ENCODE data around the gene MIEF1.

MIEF1 gene

DNA sequence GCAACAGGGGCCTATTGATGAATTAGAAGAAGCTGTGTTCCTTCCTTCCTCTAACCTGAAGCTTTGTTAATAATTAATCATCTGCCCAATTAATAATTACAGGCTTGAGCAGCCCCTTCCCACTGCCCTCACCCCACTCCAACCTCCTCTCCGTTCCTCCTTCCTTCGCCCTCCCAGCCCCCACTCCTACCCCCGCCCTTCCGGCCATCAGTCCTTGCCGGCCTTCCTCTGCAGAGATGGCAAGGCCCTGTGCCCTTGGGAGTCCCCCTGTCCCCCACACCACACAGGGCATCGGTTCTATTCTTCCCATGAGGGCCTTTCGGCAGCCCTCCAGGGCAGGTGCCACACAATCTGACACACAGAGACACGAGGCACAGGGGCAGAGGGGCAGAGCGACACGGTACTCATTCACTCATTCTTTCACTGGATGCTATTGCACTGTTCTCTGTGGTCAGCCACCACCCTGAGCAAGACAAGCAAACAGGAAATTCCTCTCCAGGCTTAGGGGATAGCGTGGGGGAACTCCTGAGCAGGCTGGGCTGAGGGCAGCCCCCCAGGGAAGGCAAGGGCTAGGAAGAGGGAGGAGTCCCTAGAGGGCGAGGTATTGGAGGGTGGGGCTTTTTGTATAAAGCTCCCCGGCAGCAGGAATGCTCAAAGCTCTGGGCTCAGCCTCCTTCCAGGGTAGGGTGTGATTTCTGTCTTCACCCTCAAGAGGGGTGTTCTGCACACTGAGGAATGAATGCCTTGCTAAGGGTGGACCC lies 30.5 kb upstream of the MIEF1 start:
- no peak for DNase-seq

DNA sequence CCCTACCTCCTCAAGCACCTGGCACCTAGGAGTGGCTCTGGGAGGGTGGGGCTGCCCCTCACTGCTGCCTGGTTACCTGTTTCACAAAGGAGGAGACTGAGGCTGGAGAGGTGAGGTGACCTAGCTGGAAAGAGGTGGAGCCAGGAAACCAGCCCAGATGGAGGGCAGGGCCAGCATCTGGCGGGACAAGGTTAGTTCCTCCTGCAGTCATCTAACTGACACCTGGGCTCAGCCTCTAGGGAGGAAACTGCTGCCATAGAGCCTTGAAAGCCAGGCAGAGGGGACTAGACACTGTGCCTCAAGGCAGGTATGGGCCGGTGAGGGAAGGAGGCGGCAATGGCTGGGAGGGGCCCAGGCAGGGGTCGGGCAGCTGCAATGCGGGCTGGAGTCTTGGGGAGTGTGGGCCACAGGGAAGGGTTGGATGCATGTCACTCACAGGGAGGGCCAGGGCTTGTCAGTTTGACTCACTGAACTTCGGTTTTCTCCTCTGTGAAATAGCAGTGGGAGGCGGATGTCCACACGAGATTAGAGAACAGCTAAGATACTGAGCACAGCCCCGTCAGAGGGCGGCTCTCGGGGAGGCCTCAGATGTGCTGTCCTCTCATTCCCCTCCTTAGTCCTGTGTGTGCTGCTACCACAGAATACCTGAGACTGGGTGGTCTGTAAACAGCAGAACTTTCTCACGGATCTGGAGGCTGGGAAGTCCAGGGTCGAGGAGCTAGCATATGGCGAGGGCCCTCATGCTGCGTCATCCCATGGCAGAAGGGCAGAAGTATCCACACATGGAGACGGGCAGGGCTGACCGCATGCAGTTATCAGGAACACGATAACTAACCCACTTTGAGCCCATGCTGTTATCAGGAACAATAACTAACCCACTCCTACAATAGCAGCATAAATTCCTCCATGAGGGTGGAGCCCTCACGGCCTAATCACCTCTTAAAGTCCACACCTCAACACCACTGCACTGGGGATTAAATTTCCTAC lies 29.2 kb upstream of the MIEF1 start:
- no peak for DNase-seq

DNA sequence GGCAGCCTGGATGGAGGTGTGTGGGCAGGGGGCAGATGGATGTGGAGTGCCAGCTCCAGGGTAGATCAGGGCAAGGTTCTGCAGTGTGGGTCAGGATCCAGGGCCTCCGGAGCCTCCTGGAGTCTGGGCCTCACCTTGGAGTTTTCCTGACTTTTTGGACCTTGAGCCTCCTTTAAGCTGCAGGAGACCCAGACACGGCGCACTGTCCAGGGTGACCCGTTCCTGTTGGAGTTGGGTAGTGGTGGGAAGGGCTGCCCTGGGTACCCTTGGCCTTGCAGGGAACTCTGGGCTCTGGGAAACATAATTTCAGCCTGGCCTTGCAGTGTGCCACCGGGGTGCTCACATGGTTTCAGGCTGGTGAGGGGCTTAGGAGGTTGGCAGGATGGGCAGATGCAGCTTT lies 28.2 kb upstream of the MIEF1 start:
- no peak for DNase-seq

DNA sequence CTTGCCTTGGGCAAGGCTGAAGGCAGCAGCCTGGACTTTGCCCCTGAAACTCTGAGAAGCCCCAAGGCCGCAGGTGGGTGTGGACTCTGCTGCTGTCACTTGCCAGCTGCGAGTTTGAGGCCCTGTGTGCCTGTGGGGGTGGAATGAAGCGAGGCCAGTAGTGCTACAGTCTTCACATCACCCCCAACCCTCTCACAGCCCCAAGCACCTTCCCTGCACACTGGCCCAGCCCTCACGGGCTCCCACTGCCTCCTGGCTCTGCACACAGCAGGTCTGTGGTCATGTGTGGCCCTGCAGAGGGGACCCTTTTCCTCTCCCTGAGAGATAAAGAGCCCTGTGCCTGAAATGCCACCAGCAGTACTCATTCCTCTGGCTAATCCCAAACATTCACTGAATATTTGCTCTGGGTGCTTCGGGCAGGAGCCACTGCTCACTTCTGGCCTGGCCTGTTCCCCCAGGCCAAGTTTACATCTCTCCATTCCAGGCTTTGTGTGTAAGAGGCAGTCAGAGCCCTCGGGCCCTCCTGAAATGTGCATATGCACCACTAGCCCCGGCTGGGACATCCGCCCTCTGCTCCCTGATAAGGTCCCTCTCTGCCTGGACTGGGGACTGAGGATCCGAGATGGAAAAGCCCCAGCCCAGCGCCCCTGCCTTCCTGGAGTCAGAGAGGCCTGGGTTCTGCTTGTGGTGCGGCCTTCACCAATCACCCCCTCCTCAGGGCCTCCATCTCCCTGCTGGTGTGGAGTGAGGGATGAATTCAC lies 27.6 kb upstream of the MIEF1 start:
- no peak for DNase-seq

DNA sequence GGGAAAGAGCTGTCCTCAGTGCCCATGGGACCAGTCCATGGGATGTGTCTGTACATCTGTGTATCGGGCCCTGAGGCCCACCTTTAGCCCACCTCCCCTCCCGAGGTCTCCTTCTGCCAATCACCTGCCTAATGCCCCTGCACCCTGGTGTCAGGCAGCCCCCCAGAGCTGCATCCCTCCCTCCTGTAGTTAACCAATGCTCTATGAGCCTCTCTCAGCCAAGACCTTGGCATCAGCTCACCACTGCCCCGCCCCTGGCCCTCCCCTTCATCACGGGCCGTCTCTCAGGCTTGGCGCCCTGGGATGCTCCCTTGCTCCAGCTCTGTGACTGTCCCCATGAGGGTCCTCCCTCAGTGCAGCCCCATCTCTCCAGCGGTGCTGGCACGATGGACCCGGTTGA lies 26.8 kb upstream of the MIEF1 start:
- no peak for DNase-seq

DNA sequence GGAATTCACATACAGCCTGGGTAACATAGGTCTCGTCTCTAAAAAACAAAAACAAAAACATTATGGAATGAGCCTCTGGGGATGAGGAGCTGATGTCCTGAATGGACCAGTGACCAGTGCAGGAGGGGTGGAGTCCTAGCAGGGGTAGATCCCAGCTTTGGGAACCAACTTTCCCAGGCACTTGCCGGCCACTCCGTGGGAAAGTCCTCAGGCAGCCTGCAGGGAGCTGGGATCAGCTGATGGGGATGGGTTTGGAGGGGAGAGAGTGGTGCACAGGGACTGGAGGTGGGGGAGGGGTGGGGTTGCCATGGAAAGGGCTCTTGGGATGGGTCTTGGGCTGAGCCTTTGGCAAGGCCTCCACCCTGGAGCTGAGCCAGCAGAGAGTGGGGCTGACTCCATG lies 26.2 kb upstream of the MIEF1 start:
- no peak for DNase-seq

DNA sequence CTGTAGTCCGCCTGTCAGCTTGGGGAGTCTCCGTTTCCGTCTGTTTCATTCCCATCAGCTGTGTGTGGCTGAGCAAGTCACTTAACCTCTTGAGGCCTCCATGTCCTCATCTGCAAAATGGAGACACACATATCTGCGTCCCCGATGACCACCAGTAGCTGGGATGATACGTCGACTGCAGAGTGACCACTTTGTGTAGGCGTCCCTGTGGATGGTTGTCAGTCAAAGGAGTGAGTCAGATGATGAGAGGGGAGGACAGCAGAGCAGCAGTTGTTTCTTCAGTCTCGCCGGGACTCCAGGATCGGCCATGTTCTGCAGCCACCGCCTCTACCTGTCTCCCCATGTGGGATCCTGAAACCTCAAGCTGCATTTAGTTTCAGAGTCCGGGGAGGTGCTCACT lies 25.4 kb upstream of the MIEF1 start:
- no peak for DNase-seq

DNA sequence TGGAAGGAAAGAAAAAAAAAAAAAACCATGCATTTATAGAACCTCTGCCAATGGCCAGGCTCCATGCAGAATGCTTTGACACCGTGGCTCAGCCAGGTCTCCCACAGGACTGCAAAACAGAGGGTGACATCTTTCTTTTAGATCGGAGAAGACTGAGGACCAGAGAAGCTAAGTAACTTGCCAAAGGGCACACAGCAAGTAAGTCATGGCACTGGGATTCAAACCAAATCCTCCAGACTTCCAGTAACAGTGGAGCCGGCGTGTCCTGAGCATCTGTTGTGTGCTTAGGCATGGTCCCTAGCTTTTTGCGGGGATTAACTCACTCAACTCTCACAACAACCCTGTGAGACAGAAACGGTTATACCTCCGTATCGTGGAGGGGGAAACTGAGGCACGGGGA lies 24.5 kb upstream of the MIEF1 start:
- no peak for DNase-seq

DNA sequence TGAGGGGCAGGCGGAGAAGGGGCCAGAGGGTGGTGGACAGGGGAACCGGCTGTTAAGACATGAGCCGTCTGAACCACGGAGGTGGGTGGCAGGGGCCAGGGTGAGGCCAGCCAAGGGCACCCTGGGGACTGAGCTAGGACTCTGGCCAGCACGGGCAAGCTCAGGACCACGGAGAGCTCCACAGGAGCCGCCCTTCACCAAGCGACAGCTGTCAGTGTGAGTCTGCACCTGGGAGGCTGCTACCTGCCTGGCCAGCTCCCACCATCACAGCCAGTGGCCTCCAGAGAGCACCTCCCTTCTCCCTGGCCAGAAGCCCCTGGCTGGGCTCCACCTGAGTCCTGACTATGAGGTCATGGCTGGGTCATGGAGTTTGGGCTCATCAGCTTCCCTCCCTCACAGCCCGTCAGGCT lies 23.6 kb upstream of the MIEF1 start:
- no peak for DNase-seq

DNA sequence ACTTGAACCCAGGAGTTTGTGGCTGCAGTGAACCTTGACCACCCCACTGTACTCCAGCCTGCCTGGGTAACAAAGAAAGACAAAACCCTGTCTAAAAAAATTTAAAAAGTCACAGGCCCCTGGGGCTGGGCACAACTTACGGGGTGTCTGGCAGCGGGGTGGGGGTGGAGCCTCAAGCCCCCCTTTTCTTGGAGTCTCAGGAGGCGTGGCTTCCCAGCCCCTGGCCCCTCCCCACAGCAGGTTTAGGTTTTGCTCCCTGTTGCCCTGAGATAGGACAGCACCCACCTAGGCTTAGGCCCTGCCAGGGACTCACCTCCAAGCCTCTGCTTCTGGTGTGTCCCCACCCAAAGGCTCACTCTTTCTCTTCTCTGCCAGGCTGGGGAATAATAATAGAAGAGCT lies 22.8 kb upstream of the MIEF1 start:
- DNase-seq: no peak

DNA sequence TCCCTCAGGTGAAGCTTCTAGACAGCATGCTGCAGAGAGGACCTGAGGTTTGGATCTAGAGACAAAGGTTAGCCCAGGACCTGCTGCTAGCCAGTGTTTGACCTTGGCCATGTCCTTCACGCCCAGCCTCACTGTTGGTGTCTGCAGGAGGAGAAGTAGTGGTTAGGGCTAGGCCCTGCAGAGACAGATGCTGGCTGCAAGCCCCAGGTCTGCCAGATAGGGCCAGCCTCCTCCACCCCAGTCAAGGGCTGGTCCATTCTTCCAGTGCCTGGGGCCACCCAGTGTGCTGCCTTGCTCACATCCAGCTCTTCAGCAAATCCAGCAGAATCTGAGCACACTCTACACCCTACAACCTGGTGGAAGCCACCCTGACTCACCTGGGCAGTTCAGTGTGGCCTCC lies 21.5 kb upstream of the MIEF1 start:
- no peak for DNase-seq

DNA sequence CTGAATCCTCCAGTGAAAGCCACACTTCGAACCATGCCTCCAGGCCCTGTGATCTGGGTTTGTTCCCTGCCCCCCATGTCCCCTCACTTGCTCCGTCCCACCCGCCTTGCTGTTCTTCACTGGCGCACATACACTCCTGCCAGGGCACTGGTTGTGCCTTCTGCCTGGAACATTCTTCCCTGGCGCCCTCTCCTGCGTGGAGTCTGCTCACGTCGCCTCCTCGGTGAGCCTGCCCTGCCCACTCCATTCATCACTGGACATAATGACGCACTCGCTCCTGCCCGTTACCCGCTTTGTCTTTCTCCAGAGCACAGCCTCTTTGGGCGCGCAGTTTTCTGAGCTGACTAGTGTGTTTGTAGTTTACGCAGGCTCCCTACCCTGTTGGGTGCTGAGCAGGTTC lies 21.0 kb upstream of the MIEF1 start:
- no peak for DNase-seq

DNA sequence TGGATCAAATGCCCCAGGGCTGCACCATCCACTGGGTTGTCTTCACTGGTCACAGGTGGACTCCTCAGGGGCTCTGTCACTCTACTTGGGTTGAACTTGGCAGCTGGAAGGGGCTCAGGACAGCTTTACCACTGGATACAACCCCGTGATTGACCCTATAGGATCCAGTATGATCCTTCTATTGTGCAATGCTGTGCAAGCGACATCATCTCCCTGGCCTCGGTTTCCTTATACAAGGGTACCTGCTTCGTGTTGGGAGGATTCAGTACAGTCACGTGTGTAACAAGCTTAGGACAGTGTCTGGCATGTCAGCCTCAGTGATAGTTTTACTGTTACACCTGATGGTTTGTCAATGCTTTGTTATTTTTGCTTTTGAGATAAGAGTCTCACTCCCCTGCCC lies 20.5 kb upstream of the MIEF1 start:
- DNase-seq: no peak

DNA sequence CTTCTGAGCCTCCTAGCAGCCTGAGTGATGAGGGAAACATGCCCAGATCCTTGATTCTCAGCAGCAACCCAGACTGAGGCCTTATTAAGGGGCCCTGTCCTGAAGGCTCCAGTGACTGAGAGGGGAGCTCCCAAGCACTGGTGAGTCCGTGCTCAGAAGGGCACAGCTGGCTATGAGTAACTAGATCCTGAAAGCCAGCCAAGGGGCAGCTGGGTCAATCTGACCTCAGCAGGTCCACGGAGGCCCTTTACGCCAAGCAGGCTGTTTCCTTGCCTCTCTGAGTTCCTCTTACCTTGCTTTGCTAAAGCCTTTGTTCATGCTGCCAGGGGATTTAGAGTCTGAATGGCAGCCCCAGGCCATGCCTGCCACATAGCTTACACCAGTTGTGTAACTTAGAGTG lies 19.3 kb upstream of the MIEF1 start:
- DNase-seq: no peak

DNA sequence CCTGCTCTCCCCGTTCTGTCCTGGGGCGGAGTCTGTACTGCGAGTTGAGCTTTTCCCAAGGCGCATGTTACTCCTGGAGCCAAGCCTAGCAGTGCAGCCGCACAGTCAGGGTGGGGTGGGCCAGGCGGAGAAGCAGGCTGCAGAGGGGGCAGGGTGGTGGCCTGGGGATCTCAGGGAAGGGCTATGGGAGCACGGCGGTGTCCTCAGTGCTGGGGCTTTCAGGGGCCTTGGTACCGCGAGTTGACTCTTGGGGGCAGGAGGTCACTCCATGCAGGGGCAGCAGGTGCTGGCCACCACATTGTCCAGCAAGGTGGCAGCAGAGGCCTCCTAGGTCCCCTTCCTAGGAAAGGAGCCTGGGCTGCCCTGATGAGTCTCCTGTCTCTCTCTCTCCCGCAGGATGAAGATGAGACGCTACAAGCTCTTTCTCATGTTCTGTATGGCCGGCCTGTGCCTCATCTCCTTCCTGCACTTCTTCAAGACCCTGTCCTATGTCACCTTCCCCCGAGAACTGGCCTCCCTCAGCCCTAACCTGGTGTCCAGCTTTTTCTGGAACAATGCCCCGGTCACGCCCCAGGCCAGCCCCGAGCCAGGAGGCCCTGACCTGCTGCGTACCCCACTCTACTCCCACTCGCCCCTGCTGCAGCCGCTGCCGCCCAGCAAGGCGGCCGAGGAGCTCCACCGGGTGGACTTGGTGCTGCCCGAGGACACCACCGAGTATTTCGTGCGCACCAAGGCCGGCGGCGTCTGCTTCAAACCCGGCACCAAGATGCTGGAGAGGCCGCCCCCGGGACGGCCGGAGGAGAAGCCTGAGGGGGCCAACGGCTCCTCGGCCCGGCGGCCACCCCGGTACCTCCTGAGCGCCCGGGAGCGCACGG lies 14.9 kb upstream of the MIEF1 start:
- no peak for DNase-seq

DNA sequence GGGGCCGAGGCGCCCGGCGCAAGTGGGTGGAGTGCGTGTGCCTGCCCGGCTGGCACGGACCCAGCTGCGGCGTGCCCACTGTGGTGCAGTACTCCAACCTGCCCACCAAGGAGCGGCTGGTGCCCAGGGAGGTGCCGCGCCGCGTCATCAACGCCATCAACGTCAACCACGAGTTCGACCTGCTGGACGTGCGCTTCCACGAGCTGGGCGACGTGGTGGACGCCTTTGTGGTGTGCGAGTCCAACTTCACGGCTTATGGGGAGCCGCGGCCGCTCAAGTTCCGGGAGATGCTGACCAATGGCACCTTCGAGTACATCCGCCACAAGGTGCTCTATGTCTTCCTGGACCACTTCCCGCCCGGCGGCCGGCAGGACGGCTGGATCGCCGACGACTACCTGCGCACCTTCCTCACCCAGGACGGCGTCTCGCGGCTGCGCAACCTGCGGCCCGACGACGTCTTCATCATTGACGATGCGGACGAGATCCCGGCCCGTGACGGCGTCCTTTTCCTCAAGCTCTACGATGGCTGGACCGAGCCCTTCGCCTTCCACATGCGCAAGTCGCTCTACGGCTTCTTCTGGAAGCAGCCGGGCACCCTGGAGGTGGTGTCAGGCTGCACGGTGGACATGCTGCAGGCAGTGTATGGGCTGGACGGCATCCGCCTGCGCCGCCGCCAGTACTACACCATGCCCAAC lies 14.1 kb upstream of the MIEF1 start:
- DNase-seq: no peak

DNA sequence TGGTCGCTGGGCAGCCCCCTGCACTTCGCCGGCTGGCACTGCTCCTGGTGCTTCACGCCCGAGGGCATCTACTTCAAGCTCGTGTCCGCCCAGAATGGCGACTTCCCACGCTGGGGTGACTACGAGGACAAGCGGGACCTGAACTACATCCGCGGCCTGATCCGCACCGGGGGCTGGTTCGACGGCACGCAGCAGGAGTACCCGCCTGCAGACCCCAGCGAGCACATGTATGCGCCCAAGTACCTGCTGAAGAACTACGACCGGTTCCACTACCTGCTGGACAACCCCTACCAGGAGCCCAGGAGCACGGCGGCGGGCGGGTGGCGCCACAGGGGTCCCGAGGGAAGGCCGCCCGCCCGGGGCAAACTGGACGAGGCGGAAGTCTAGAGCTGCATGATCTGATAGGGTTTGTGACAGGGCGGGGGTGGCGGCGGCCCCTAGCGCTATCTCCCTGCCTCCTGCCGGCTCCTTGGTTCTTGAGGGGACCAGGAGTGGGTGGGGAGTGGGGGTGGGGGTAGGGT lies 13.5 kb upstream of the MIEF1 start:
- no peak for DNase-seq

DNA sequence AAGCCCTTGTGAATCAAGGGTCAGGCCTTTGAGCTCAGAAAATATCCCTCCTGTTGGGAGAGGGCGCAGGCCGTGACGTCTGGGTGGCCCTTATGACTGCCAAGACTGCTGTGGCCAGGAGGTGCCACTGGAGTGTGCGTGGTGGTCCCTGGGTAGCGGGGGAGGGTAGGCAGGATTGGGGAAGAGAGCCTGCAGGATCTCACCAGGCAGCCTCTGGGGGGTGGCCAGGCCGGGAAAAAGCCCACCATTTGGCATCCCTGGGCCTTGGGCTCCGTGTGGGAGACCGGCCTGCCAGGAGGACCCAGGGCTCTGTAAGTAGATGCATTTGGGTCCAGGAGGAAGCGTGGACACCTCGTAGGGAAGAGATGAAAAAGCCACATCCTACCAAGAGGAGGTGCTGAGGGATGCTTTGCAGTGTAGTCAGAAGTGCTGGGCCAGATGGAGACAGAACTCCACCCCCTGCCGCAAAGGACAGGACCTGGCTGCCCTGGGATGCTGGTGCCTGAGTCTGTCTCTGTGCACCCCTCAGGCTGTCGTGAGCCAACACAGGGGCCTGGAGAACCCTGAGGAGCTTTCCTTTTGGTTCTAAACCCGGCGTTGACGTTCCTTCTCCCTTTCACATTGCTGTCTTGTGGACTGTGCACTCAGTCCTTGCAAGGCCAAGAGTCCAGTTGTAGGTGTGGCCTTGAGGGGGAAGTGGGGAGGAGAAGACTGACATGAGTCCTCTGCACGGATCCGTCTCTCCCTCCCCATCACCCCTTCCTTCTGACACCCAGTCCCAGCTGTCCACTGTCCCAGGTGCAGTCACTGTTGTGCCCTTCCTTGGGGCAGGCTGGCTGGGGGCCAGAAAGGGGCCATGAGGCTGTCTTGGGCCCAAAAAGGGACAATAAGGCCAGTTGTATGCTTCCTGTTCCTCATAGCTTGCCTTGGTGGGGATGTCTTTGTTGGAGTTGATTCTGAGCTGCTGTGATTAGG lies 12.7 kb upstream of the MIEF1 start:
- no peak for DNase-seq

DNA sequence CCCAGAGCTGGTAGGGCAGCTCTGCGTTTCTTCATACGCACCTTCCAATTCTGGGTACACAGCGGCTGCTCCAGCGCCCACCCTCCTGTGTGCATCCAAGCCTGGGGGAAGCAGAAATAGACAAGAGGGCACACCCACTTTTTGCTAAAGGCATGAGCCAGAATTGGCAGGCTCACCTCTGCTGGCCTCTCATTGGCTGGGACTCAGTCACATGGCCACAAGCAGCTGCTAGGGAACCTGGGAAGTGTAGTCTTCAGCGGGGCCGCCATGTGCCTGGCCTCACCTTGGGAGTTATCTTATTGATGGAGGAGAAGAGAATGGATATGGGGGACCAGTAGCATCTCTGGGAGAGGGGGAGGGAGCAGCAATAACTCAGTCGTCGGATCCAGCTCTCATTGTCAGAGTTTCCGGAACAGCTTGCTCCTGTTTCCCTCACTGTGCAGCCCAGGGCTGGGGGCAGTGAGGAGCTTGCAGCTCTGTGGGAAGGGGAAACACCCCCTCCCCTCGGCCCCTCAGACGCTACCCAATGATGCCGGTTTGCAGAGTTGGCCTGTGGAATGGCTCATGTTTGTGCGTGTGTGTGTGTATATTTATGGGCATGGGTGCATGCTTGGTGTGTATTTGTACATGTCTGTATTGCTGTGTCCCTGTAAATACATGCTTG lies 11.8 kb upstream of the MIEF1 start:
- peak; percentile 71 for DNase-seq
